ENCODE data around the gene RUFY1.

DNA sequence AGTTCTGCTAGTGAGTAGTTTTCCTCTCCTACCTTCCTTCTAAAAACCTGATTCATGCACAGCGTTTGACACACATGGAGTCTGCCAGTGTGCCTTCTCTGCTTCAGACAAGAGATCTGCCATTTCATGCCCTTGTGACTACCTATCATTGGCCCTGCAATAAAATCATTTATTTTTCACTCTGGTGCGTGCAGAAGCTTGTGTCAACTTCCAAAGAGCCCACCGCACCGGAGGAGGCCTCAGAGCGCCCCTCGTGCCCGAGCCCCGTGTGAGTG lies 59.4 kb downstream of the RUFY1 start:
- TF ChIP-seq, protein P1, sequence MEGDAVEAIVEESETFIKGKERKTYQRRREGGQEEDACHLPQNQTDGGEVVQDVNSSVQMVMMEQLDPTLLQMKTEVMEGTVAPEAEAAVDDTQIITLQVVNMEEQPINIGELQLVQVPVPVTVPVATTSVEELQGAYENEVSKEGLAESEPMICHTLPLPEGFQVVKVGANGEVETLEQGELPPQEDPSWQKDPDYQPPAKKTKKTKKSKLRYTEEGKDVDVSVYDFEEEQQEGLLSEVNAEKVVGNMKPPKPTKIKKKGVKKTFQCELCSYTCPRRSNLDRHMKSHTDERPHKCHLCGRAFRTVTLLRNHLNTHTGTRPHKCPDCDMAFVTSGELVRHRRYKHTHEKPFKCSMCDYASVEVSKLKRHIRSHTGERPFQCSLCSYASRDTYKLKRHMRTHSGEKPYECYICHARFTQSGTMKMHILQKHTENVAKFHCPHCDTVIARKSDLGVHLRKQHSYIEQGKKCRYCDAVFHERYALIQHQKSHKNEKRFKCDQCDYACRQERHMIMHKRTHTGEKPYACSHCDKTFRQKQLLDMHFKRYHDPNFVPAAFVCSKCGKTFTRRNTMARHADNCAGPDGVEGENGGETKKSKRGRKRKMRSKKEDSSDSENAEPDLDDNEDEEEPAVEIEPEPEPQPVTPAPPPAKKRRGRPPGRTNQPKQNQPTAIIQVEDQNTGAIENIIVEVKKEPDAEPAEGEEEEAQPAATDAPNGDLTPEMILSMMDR (IDR thresholded peaks at IDR 0.05; ENCODE audit: insufficient read depth, low read length) = no peak
- no peak for TF ChIP-seq POLR2AphosphoS5 (IDR thresholded peaks at IDR 0.05; ENCODE audit: low read depth)
- TF ChIP-seq, protein P2, sequence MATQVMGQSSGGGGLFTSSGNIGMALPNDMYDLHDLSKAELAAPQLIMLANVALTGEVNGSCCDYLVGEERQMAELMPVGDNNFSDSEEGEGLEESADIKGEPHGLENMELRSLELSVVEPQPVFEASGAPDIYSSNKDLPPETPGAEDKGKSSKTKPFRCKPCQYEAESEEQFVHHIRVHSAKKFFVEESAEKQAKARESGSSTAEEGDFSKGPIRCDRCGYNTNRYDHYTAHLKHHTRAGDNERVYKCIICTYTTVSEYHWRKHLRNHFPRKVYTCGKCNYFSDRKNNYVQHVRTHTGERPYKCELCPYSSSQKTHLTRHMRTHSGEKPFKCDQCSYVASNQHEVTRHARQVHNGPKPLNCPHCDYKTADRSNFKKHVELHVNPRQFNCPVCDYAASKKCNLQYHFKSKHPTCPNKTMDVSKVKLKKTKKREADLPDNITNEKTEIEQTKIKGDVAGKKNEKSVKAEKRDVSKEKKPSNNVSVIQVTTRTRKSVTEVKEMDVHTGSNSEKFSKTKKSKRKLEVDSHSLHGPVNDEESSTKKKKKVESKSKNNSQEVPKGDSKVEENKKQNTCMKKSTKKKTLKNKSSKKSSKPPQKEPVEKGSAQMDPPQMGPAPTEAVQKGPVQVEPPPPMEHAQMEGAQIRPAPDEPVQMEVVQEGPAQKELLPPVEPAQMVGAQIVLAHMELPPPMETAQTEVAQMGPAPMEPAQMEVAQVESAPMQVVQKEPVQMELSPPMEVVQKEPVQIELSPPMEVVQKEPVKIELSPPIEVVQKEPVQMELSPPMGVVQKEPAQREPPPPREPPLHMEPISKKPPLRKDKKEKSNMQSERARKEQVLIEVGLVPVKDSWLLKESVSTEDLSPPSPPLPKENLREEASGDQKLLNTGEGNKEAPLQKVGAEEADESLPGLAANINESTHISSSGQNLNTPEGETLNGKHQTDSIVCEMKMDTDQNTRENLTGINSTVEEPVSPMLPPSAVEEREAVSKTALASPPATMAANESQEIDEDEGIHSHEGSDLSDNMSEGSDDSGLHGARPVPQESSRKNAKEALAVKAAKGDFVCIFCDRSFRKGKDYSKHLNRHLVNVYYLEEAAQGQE (IDR thresholded peaks at IDR 0.05; ENCODE audit: insufficient replicate concordance, low read depth) = no peak

Data from HL-60 (cell line).